ENCODE results near the gene NEK1.

Gene NEK1

GRCh38 chr4:169384779-169385178, 227.6 kb downstream of the NEK1 start:
- Histone ChIP-seq H3K79me2 (ENCODE audit: low read length) (no peaks in the 10 kb centered on the region), H4K20me1 (ENCODE audit: insufficient read depth, low read length) (no peaks in the 10 kb centered on the region), H2AFZ (ENCODE audit: low read depth, low read length) (no peak overlapping the region), H3K9ac (ENCODE audit: low read length) (no peak overlapping the region), H3K4me2 (ENCODE audit: low read length) (no peak overlapping the region), H3K27me3 (ENCODE audit: low read depth, low read length) (no peaks in the 10 kb centered on the region), H3K36me3 (replicated peaks; ENCODE audit: low read depth, low read length) (no peaks in the 10 kb centered on the region), H3K9me3 (ENCODE audit: insufficient read depth, low read length) (no peaks in the 10 kb centered on the region), H3K27ac (ENCODE audit: low read length) (no peak overlapping the region), H3K4me3 (ENCODE audit: low read length) (no peak overlapping the region), H3K4me1 (ENCODE audit: low read length) (peaks cover 13% of the 10 kb centered on the region)
- TF ChIP-seq EZH2phosphoT487 (IDR thresholded peaks at IDR 0.05; ENCODE audit: low read depth) (no peak), CTCF (IDR thresholded peaks at IDR 0.05; ENCODE audit: low read depth, low read length) (no peak)

- Histone ChIP-seq H3K27ac (ENCODE audit: low read length) (no peak overlapping the region), H3K27me3 (ENCODE audit: low read depth, low read length) (no peaks in the 10 kb centered on the region), H3K9me3 (ENCODE audit: insufficient read depth, low read length) (no peaks in the 10 kb centered on the region), H3K4me1 (ENCODE audit: low read length) (peaks cover 13% of the 10 kb centered on the region), H3K4me3 (ENCODE audit: low read length) (no peak overlapping the region), H3K79me2 (ENCODE audit: low read length) (no peaks in the 10 kb centered on the region), H3K4me2 (ENCODE audit: low read length) (no peak overlapping the region), H2AFZ (ENCODE audit: low read depth, low read length) (no peak overlapping the region), H4K20me1 (ENCODE audit: insufficient read depth, low read length) (no peaks in the 10 kb centered on the region), H3K9ac (ENCODE audit: low read length) (no peak overlapping the region), H3K36me3 (replicated peaks; ENCODE audit: low read depth, low read length) (no peaks in the 10 kb centered on the region)
- TF ChIP-seq CTCF (IDR thresholded peaks at IDR 0.05; ENCODE audit: low read depth, low read length) (no peak), EZH2phosphoT487 (IDR thresholded peaks at IDR 0.05; ENCODE audit: low read depth) (no peak)
Measured at GRCh38 chr4:169383724-169384123, 228.7 kb downstream of the NEK1 start.

- TF ChIP-seq CTCF (IDR thresholded peaks at IDR 0.05; ENCODE audit: low read depth, low read length) (no peak), EZH2phosphoT487 (IDR thresholded peaks at IDR 0.05; ENCODE audit: low read depth) (no peak)
- Histone ChIP-seq H3K36me3 (replicated peaks; ENCODE audit: low read depth, low read length) (peaks cover 9% of the 10 kb centered on the region), H3K27me3 (ENCODE audit: low read depth, low read length) (no peaks in the 10 kb centered on the region), H3K4me2 (ENCODE audit: low read length) (no peak overlapping the region), H3K79me2 (ENCODE audit: low read length) (no peaks in the 10 kb centered on the region), H2AFZ (ENCODE audit: low read depth, low read length) (no peak overlapping the region), H4K20me1 (ENCODE audit: insufficient read depth, low read length) (no peaks in the 10 kb centered on the region), H3K27ac (ENCODE audit: low read length) (no peak overlapping the region), H3K9ac (ENCODE audit: low read length) (no peak overlapping the region), H3K4me3 (ENCODE audit: low read length) (no peak overlapping the region), H3K9me3 (ENCODE audit: insufficient read depth, low read length) (peaks cover 17% of the 10 kb centered on the region), H3K4me1 (ENCODE audit: low read length) (no peaks in the 10 kb centered on the region)
Measured at GRCh38 chr4:169379688-169380087, 232.7 kb downstream of the NEK1 start.

GRCh38 chr4:169377367-169377766, 235.0 kb downstream of the NEK1 start:
- TF ChIP-seq CTCF (IDR thresholded peaks at IDR 0.05; ENCODE audit: low read depth, low read length) (no peak), EZH2phosphoT487 (IDR thresholded peaks at IDR 0.05; ENCODE audit: low read depth) (no peak)
- H3K27me3 ChIP-seq (ENCODE audit: low read depth, low read length) = no peaks in the 10 kb centered on the region
- H3K36me3 ChIP-seq (replicated peaks; ENCODE audit: low read depth, low read length) = peaks cover 9% of the 10 kb centered on the region
- no peak overlapping the region for H3K9ac ChIP-seq (ENCODE audit: low read length)
- no peak overlapping the region for H3K27ac ChIP-seq (ENCODE audit: low read length)
- H3K4me1 ChIP-seq (ENCODE audit: low read length) = no peaks in the 10 kb centered on the region
- peaks cover 17% of the 10 kb centered on the region for H3K9me3 ChIP-seq (ENCODE audit: insufficient read depth, low read length)
- H3K4me3 ChIP-seq (ENCODE audit: low read length) = no peak overlapping the region
- H3K79me2 ChIP-seq (ENCODE audit: low read length) = no peaks in the 10 kb centered on the region
- H3K4me2 ChIP-seq (ENCODE audit: low read length) = no peak overlapping the region
- no peaks in the 10 kb centered on the region for H4K20me1 ChIP-seq (ENCODE audit: insufficient read depth, low read length)
- no peak overlapping the region for H2AFZ ChIP-seq (ENCODE audit: low read depth, low read length)
